A549 treated with GW870086 at 1 μM for 4 hours (cell line): Measurements from ENCODE around the gene COL27A1. TPM values are rescaled to one million over a fixed set of nuclear protein-coding genes. Genes with fewer than 3 reads are reported as not detected.

Source experiments
- total RNA-seq: library from RNA; stranded (reverse); fragments of 200-300 nt; extraction: Qiagen RNA extraction; gene quantifications from 5 replicates; pipeline ENCODE4 v1.2.3, GENCODE V29; 2022; ENCODE audit warnings: low read depth

COL27A1 gene
- total RNA-seq = 8.5 to 11.8 TPM (median 10.8 TPM) in 5 replicates

DNA sequence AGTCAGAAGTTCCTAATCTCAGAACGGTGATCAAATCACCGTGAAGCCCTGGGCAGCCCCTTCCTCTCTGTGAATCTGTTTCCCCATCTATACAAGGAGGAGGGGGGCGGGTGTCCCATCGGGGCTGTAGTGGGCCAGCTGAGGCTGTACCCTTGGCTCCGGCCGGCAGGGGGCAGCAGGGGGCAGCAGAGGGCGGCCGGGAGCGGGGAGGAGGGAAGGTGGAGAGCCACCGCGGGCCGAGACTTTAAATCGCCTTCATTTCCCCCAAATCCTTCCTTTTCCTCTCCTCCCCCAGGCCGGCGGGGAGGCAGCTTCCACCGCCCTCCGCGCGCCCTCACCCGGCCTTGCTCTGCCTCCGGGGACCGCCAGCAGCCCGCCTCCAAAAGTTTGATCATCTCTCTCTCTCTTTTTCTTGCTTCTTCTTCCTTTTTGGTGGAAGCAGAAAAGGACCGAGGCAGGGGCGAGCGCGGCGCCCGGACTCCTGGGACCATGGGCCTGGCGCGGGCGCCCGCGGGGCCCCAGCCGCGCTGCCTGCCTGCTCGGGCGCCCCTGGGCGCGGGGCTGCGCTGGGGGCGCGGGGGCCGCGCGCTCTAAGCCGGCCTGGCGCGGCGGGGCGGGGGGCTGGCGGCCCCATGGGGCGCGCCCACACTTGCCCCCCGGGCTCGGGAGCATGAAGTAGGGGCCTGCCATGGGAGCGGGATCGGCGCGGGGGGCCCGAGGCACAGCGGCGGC lies at the start of gene COL27A1:
TSS of gene COL27A1 (plus strand) at position 275 of the 732 bp plus-strand sequence. CDS start at position 689, 414 bp downstream.

DNA sequence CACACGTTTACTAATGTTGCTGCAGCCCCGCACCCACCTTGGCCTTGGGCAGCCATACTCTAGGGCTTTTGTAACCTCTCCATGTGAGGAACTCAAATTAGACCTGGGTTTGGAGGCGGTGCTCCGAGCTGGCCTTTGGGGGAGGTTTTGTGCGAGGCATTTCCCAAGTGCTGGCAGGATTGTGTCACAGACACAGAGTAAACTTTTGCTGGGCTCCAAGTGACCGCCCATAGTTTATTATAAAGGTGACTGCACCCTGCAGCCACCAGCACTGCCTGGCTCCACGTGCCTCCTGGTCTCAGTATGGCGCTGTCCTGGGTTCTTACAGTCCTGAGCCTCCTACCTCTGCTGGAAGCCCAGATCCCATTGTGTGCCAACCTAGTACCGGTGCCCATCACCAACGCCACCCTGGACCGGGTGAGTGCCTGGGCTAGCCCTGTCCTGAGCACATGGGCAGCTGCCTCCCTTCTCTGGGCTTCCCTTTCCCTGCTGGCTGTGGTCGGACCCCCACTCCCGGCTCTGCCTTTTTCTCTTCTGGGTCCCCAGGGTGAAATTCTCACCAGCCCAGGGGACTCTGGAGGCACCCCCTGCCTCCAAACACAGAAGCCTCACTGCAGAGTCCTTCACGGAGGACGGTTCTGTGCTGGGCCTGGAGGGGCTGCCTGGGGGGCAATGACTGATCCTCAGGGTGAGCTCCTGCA lies 167.6 kb downstream of the COL27A1 start, which contains the start of gene ORM1:
TSS of gene ORM1 (plus strand) at position 268 of the 701 bp plus-strand sequence. CDS start at position 304, 36 bp downstream.

DNA sequence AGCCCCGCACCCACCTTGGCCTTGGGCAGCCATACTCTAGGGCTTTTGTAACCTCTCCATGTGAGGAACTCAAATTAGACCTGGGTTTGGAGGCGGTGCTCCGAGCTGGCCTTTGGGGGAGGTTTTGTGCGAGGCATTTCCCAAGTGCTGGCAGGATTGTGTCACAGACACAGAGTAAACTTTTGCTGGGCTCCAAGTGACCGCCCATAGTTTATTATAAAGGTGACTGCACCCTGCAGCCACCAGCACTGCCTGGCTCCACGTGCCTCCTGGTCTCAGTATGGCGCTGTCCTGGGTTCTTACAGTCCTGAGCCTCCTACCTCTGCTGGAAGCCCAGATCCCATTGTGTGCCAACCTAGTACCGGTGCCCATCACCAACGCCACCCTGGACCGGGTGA lies 174.3 kb downstream of the COL27A1 start, which contains the start of gene ORM2:
TSS of gene ORM2 (plus strand) at position 245 of the 398 bp plus-strand sequence. CDS start at position 281, 36 bp downstream.

Other genes starting within 250 kb of the COL27A1 start
- gene AMBP, start 77.2 kb upstream of the COL27A1 start, total RNA-seq = 6.2 to 9.7 TPM (median 7.3 TPM) in 5 replicates
- 1.5 to 2.3 TPM (median 2.0 TPM) in 5 replicates for gene KIF12, start 56.2 kb upstream of the COL27A1 start, total RNA-seq
- not detected in 5 replicates for gene ORM1, start 167.6 kb downstream of the COL27A1 start, total RNA-seq
- gene ORM2, start 174.3 kb downstream of the COL27A1 start, total RNA-seq = not detected in 5 replicates
- 3.1 to 4.5 TPM (median 3.9 TPM) in 5 replicates for gene AKNA, start 232.4 kb downstream of the COL27A1 start, total RNA-seq